NOMO-1 treated with DMSO at 0.1 percent for 48 hours (cell line): Measurements from ENCODE around the gene GRK1.
A peak's percentile ranks its signal among the peaks of the same experiment; 100 is the strongest.

ENCODE experiments used
- DNase-seq: peaks from one replicate; lab custom pipeline; 2025; ENCODE audit not compliant: unreplicated experiment; lab: John Stamatoyannopoulos, UW

The GRK1 gene

DNA sequence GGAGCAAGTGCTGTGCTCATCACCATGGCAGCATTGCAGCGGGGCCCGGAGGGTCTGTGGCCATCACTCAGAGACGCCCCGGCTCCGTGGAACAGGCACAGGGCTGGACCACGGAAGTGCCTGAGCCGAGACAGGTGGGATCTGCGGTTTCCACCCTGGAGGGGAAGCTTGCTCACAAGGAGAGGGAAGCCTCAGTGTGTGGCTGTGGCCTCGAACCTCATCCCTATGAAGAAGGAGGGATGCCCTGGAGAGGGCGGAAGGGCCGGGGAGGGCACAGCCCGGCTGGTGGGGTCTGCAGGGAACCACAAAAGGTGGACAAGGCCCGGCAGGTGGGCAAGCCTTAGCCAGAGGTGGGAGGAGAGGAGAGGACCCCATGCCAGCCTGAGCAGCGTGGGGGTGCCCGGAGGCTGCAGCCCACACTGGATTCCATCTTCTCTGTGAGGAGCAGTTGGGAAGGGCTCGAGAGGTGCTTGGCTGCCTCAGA lies 61.6 kb downstream of the GRK1 start:
- DNase-seq, result no peak

DNA sequence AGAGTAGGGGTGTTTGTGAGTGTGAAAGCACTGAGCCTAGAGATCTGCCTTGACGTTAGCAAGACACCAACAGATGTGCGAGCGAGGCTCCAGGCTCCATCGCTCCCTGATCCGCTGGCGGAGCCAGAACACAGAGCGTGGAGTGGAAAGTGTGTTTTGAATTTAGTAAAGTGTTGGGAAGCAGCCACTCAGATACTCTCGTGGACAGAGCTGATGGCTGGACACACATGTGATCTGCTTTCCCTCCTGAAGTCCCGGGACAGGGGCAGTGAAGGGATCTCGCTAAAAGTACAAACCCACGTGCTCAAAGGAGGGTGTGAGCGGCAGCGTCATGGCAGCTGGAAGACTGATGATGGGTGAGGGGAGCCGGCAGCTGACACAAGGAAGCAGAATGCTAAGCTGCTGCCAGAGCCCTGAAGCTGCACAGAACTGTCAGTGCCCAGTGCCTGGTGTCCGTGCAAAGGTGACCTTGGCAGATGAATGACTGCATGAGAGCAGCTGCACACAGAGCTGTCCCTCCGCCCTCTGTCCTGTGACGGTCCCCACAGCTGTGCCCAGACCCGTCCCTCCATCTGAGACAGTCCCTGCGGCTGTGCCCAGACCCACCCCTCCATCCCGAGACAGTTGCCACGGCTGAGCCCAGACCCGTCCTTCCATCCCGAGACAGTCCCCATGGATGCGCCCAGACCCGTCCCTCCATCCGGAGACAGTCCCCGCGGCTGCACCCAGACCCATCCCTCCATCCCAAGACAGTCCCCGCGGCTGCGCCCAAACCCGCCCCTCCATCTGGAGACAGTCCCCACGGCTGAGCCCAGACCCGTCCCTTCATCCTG lies 62.4 kb downstream of the GRK1 start:
- no peak for DNase-seq

DNA sequence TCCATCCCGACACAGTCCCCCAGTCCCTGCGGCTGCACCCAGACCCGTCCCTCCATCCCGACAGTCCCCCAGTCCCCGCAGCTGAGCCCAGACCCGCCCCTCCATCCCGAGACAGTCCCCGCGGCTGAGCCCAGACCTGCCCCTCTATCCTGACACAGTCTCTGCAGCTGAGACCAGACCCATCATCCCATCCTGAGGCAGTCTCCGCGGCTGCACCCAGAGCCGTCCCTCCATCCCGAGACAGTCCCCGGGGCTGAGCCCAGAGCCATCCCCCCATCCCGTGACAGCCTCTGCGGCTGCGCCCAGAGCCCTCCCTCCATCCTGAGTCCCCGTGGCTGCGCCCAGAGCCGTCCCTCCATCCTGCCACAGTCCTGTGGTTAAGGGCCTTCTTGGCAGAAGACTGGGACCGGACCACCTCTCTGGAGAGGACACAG lies 63.3 kb downstream of the GRK1 start:
- DNase-seq, result no peak

DNA sequence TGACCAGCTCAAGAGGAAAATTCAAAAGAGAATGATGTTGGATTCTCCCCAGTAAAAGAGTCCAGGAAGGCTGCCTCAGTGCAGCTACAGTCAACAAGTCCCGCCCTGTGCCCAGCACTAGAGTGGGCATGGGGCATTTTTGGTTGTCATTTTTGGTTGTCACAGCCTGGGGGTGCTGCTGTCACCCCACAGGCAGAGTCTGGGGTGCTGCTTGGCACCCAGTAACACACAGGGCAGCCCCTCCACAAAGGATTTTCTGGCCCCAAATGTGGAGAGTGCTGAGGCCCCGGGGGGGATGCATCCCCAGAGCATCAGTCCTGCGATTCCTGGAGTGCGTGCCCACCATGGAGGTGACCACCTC lies 63.8 kb downstream of the GRK1 start:
- DNase-seq, result no peak

DNA sequence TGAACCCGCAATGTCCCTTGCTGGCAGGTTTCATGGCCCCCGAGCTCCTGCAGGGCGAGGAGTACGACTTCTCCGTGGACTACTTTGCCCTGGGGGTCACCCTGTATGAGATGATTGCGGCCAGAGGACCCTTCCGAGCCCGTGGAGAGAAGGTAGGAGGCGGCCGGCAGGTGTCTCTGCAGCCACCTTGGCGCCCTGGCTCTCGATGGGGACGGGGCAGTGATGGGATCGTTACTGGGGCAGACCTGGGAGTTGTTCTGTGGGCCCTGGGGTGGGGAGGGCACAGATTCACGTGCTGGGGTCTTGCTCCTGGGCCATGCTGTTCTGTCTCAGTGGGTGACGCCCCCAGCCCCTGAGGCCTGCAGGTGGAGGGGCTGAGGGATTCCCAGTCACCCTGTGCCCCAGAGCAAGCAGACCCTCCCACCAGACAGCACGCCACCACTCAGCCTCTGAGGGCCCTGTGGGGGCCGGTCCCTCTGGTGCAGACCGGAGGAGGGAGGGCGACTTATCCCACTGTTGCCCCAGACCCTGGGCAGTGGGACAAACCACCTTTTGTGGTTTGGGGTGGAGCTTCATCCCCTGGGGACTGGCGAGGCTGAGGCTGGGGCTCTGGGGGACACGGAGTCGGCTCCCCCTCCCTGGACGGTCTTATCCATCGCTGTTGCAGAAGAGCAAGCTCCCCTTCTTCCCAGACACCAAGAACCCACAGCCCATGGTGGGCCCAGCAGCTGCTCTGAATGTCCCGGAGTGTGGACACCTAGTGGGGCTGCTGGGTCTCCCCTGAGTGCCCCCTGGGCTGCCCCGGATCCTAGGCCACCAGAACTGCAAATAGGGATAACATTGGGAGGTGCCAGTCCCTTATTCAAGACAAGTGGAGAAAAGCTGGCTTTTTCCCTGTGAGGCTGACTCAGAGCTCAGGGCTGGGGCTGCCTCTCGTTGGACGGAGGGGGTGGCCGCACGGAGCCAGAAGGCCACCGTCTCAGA lies 64.5 kb downstream of the GRK1 start:
- DNase-seq, result no peak

DNA sequence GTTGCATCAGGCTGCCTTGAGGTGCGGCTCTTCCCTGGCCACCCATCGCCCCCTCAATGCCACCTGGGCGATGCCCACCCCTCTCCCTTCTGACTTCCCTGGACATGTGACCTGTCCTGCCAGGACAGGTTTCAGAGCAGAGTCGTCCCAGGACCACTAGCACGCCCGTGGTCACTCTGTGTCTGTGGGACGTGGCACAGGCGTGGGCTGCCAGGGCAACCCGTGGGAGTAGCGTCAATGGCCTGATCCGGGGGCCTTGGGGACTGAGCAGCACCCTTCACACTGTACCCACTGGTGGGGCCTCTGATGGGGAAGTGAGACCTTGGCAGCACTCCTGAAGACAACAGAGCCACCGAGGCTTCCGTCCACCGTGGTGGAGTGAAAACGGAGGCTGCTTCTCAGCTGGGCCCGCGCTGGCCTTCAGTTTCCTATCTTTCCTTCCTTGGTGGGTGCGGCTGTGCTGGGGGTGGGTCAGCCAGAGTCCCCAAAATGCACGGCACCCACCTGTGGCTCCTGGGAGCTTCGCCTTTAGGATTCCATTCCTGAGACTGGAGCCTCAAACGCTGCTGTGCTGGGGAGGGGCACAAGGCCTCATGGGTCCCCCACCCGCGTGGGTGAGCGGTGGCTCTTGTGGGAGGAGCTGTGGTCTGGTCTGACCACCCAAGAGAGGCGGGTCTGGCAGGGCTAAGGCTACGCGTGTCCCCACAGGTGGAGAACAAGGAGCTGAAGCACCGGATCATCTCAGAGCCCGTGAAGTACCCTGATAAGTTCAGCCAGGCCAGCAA lies 65.3 kb downstream of the GRK1 start:
- DNase-seq, result peak; percentile 41

DNA sequence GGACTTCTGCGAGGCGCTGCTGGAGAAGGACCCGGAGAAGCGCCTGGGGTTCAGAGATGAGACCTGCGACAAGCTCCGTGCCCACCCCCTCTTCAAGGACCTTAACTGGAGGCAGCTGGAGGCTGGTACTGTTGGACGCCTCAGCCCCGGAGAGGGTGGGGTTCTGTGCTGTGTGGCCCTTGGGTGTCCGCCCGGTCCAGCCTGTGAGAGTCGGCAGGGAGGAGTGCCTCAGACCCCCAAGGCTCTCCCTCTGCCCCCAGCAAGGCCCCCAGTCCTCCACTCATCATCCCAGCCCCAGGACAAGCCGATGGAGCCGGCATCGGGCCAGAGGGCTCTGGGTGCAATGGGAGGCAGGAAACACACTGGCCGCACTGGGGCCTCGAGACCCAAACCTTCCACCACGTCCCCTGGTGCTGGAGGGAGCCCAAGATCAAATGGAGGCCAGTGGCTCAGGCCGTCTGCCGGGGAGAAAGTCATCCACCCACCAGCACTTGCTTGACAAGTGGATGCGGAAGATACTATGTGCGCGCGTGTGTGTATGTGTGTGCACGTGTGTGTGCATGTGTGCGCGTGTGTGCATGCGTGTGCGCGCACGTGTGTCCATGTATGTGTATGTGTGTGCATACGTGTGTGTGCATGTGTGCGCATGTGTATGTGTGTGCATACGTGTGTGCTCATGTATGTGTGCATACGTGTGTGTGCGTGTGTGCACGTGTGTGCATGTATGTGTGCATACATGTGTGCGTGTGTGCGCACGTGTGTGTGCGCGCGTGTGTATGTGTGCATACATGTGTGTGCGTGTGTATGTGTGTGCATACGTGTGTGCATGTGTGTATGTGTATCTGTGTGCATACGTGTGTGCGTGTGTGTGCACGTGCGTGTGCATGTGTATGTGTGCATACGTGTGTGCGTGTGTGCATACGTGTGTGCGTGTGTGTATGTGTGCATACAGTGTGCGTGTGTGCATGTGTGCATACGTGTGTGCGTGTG lies 66.2 kb downstream of the GRK1 start:
- no peak for DNase-seq

DNA sequence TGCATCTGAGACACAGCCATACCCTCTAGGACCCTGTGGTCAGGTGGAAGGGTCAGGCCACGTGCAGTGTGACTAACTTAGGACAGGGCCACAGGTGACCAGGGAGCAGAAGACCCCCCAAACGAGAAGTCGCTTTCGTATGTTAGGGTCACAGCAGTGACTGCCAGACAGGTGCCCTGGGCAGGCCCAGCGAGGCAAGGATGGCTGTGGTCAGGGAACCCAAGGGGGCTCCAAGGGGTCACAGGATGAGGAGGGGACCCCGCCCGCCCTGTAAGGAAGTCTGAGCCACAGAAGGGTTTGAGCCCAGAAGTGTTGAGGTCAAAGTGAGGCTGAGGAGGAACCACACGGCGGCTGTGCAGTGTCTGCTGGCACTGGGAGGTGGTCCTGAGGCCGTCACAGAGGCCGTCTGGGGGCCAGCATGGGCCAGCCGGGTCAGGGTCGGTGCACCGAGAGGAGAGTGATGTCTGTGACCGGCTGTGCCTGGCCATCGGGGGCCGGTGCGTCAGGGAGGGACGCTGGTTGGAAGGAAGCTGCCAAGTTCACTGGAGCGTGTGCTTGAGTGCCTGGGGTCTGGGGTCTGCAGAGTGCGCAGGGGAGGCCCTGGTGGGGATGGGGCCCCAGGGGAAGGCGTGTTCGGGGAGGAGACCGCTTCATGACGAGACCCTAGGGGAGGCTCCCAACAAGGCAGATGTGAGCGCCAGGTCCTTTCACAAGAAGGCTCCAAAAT lies 67.2 kb downstream of the GRK1 start:
- no peak for DNase-seq

DNA sequence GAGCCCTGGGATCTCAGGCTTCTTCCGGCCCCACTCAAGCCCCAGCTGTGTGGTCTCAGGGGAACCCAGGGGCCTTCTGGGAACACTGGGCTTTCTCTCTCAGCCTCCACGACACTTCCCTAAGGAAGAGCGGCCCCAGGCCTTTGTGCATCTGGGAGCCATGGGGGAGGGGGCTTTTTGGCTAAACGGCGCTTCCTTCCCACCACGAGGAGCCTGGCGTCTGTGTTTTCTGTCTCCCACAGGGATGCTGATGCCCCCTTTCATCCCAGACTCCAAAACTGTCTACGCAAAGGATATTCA lies 67.8 kb downstream of the GRK1 start:
- no peak for DNase-seq

DNA sequence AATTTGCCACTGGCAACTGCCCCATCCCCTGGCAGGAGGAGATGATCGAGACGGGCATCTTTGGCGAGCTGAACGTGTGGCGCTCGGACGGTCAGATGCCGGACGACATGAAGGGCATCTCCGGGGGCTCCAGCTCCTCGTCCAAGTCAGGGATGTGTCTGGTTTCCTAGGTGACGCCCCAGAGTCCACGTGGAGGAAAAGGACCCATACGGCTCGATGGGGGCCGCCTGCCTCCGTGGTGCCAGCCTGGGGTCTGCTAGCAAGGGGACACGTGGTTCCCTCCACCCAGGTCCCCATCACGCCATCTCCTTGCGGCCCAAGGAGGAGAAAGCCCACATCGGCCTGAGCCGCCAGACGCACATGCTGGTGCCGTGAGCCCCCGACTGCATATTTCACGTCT lies 68.2 kb downstream of the GRK1 start:
- no peak for DNase-seq

DNA sequence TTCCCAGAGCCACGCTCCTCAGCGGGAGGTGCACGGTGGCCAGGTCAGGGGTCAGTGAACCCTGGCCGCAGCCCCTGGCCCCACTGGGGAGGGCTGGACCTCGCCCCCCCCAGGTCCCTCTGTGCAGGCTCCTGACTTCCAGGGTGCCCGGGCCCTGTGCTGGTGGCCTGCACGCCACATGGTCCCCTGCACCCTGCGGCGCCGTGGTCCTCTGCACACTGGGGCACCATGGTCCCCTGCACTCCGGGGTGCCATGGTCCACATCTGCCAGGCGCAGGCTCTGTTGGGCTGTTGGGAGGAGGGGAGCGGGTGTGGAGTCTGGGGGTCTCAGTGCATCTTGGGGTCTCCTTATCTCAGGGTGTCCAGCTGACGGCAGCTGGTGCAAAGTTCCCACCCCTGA lies 68.7 kb downstream of the GRK1 start:
- DNase-seq, result no peak

DNA sequence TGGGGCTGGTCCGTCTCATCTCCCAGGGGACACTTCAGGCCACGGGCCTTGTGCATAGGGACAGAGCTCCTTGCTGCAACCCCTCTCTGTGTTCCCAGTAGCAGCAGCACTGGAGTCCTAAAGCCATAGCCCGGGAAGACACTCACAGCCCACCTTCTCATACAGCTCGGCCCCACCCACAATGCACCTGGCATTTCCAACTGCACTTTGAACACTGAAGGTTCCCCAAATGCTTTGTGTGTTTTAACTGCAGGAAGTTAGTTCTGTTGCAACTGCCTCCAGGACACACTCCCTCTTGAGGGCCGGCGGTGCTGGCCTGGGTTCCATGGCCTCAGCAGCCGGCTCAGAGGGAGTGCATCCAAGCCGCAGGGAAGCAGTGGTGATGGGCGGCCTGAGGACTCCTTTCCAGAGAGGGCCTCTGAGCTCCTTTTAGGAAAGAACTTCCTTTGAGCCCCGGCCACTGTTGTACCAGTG lies 69.3 kb downstream of the GRK1 start:
- peak; percentile 72 for DNase-seq

DNA sequence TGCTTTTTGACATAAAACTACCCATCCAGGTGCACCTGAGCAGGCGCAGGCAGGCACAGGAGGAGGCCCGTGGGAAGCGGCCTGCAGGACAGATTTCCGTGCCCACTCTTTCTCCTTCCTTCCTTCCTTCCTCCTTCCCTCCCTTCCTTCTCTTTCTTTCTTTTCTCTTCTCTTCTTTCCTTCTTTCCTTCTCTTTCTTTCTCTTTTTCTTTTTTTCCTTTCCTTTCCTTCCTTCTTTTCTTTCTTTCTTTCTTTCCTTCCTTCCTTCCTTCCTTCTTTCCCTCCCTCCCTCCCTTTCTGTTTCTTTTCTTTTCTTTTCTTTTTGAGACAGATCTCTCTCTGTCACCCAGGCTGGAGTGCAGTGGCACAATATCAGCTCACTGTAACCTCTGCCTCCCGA lies 70.8 kb downstream of the GRK1 start:
- no peak for DNase-seq

DNA sequence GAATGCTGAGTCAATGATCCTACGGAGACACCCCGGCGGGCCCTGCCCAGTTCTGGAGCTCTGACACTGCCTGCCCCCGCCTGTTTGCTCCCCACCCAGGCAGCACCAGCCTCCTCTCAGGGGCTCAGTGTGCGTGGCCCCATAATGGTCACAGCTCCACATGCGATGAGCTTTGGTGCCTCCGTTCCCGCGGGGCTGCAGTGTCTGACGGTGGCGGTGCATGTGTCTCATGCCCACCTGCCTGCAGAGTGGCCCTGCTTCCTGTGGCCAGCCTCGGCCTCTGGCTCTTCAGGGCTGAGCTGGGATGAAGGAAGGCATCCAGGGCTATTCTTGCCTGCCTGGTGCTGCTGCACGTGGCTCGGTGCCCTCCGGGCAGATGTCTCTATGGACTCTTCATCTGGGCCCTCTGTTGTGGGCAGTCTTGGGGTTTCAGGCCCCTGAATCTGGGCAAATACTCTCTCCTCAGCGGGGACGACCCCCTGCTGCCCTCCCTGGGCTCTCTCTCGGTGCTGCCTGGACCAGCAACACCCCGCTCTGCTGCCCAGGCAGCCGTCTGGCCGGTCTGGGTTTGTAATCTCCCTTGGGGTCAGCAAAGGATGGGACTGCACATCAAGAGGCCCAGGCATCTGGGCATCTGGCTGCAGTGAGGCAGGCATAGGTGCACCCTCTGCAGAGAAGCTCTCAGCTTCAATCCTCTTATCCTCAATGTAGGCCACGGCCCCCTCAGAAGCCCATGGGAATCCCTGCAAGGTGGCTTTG lies 72.7 kb downstream of the GRK1 start:
- no peak for DNase-seq

DNA sequence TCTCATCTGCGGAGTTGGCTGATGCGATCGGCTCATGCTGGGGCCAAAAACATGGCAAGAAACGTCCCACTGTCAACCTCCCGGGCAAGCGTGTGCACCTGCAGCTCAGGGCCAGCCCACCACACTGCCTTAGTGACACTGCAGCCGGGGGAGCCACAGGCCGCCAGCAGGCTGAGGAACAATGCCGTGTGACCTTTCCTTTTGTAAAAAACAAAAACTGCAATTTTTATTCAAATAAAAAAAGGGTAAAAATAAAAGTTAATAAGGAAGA lies 73.2 kb downstream of the GRK1 start:
- DNase-seq, result no peak

DNA sequence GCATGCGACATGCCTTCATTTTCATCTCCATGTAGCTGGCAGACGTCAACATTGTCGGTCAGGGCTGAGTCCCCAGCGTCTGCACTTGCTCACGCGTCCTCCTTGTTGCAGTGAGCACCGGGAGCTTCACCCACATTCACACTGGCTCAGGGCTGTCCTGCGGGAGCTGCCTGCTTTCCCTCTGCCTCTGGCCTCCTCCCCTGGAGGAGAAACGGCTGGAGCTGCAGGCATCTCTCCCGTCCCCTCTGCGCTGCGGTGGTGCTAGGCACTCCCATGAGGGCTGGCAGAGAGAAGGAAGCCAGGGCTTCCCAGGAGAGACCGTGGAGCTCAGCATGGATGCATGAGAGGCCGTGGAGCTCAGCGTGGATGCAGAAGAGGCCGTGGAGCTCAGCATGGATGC lies 73.6 kb downstream of the GRK1 start:
- DNase-seq, result no peak

DNA sequence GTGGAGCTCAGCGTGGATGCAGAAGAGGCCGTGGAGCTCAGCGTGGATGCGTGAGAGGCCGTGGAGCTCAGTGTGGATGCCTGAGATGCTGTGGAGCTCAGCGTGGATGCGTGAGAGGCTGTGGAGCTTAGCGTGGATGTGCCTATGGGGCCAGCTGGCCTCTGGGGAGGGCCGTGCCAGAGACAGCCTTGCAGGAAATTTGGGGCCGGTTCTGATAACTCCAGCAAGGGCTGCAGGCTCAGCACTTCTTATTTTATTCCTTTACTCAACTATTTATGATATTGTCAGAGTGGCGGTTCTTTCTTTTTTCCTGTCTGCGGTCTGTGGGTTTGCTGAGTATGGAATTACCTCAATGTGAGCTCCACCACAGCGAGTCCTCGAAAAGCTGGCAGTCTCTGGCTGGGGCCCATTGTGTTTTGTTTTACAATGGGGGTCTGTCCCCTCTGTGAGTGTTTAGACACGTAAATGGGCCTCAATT lies 74.2 kb downstream of the GRK1 start:
- DNase-seq, result peak; percentile 83

DNA sequence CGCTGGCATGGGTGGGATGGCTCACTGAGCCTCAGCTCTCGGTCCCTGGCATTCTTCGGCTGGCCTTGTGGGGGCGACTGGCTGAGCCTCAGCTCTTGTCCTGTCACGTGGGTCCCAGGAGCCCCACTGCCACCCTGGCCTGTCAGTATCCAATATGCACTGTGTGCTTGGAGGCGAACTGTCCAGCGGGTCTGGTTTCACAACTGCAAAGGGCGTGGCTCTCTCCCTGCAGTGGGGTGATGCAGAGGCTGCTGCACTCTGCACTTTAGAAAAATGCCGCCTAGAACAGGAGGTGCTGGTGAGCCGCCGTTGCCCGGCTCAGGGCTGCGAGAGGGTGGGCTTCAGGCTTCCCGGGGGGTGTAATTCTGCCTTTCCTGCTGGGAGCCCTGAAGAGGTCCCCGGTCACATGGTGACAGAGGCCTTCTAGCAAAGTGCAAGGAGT lies 75.0 kb downstream of the GRK1 start:
- DNase-seq, result peak; percentile 88
